GM12878 (cell line): ENCODE measurements around the gene ARHGAP15. TPM values are rescaled to one million over a fixed set of nuclear protein-coding genes. Genes with fewer than 3 reads are reported as not detected.

Source experiments
- ATAC-seq: fragments of 200-7000 bp; cut with Tn5 transposase; 3 replicates; pipeline ENCODE4 v1.9.1; 2020; ENCODE audit warnings: mild to moderate bottlenecking, moderate library complexity
- BruUV-seq: library from RNA; stranded (reverse); fragments of 400-500 nt; replicated peaks from 2 replicates; lab custom pipeline; 2021; lab: Mats Ljungman, UMichigan
- CTCF ChIA-PET: fragments of 300-600 bp; sonication (Branson Sonifier 250); formaldehyde crosslinking; extraction: SDS; loops from one replicate; lab custom pipeline; 2021; ENCODE audit warnings: inconsistent platforms; lab: Yijun Ruan, JAX
- POLR2A ChIA-PET: fragments of 350-600 bp; formaldehyde crosslinking; extraction: SDS; loops from one replicate; lab custom pipeline; 2021; ENCODE audit warnings: inconsistent platforms; lab: Charles Lee
- RAD21 ChIA-PET: fragments of 300-600 bp; sonication (Branson Sonifier 250); formaldehyde crosslinking; loops from one replicate; lab custom pipeline; 2023; ENCODE audit warnings: antibody characterized with exemption; ENCODE audit not compliant: unreplicated experiment; lab: Charles Lee
- SMC1A ChIA-PET: fragments of 300-600 bp; sonication (Branson Sonifier 250); formaldehyde crosslinking; loops from one replicate; lab custom pipeline; 2023; ENCODE audit not compliant: unreplicated experiment, uncharacterized antibody; lab: Charles Lee
- DNase-seq: peaks from one replicate; pipeline ENCODE4 v3.0.0-alpha.2; 2011; ENCODE audit warnings: low read depth, low spot score
- FAIRE-seq: peaks from 3 replicates; lab custom pipeline; 2011; peaks lifted over from hg19 to GRCh38; lab: Jason Lieb, UNC
- H2AFZ ChIP-seq: 2 replicates; pipeline ENCODE4 v1.6.0; 2011; ENCODE audit warnings: low read depth, low read length, control low read depth; ENCODE audit not compliant: control insufficient read depth
- H3K27ac ChIP-seq: 2 replicates; pipeline ENCODE4 v1.5.1; 2011; ENCODE audit warnings: control low read depth; ENCODE audit not compliant: control insufficient read depth, insufficient read depth
- H3K27me3 ChIP-seq, 2 experiments: replicated peaks in 1 of 2; 2 replicates each; pipeline versions ENCODE4 v1.6.0 to v1.6.1; 2011; ENCODE audit warnings: low read length in 1 of 2; ENCODE audit not compliant: control insufficient read depth in 2 of 2, insufficient read depth in 2 of 2
- H3K36me3 ChIP-seq, 2 experiments: 2 replicates each; pipeline ENCODE4 v1.5.1; 2011; ENCODE audit warnings: low read length in 1 of 2; ENCODE audit not compliant: control insufficient read depth in 2 of 2, insufficient read depth in 2 of 2
- H3K4me1 ChIP-seq: 2 replicates; pipeline ENCODE4 v1.6.1; 2011; ENCODE audit warnings: mild to moderate bottlenecking, low read length, moderate library complexity, mixed read lengths; ENCODE audit not compliant: control insufficient read depth, insufficient read depth
- H3K4me2 ChIP-seq: 2 replicates; pipeline ENCODE4 v1.6.0; 2011; ENCODE audit warnings: control low read depth; ENCODE audit not compliant: control insufficient read depth, insufficient read depth
- H3K4me3 ChIP-seq: fragments of 200-600 bp; sonication (generic); 2 replicates; pipeline ENCODE4 v1.5.1; 2016
- H3K79me2 ChIP-seq: 2 replicates; pipeline ENCODE4 v1.6.0; 2011; ENCODE audit warnings: low read length; ENCODE audit not compliant: control insufficient read depth, insufficient read depth
- H3K9ac ChIP-seq: 2 replicates; pipeline ENCODE4 v1.8.0; 2011; ENCODE audit warnings: low read length, control low read depth, mixed read lengths; ENCODE audit not compliant: control insufficient read depth, insufficient read depth
- H3K9me3 ChIP-seq: replicated peaks from 3 replicates; pipeline ENCODE4 v1.5.1; 2011; ENCODE audit warnings: mild to moderate bottlenecking, low read length; ENCODE audit not compliant: control insufficient read depth, insufficient read depth
- H4K20me1 ChIP-seq: 2 replicates; pipeline ENCODE4 v1.6.0; 2011; ENCODE audit not compliant: control insufficient read depth, insufficient read depth
- BCL11A ChIP-seq: IDR thresholded peaks from 2 replicates; pipeline ENCODE4 v1.6.1; 2011; ENCODE audit warnings: low read depth, low read length
- BRCA1 ChIP-seq: IDR thresholded peaks from 2 replicates; pipeline ENCODE4 v1.6.1; 2011; ENCODE audit warnings: low read depth, low read length, improper control_type of control experiment
- CBFB ChIP-seq: IDR thresholded peaks from 2 replicates; pipeline ENCODE4 v1.6.1; 2016; ENCODE audit warnings: antibody characterized with exemption, low read depth
- CREB1 ChIP-seq: IDR thresholded peaks from 2 replicates; pipeline ENCODE4 v1.6.1; 2012; ENCODE audit warnings: low read depth, mild to moderate bottlenecking, inconsistent platforms
- HSF1 ChIP-seq: fragments of 150-350 bp; IDR thresholded peaks from 2 replicates; pipeline ENCODE4 v1.6.1; 2014; ENCODE audit warnings: mild to moderate bottlenecking, low read depth, low read length
- KLF5 ChIP-seq: fragments of 450-650 bp; IDR thresholded peaks from 2 replicates; pipeline ENCODE4 v1.6.1; 2014; ENCODE audit warnings: mild to moderate bottlenecking; ENCODE audit not compliant: partially characterized antibody
- LARP7 ChIP-seq: fragments of 450-650 bp; IDR thresholded peaks from 2 replicates; pipeline ENCODE4 v1.6.1; 2017; ENCODE audit warnings: mild to moderate bottlenecking
- MLLT1 ChIP-seq: fragments of 450-650 bp; IDR thresholded peaks from 2 replicates; pipeline ENCODE4 v1.6.1; 2016; ENCODE audit warnings: mild to moderate bottlenecking
- MTA3 ChIP-seq: IDR thresholded peaks from 2 replicates; pipeline ENCODE4 v1.6.1; 2012; ENCODE audit warnings: low read length, inconsistent platforms, borderline replicate concordance
- NBN ChIP-seq: fragments of 450-650 bp; IDR thresholded peaks from 2 replicates; pipeline ENCODE4 v1.6.1; 2016
- NR2C1 ChIP-seq: fragments of 450-650 bp; IDR thresholded peaks from 2 replicates; pipeline ENCODE4 v1.6.1; 2017; ENCODE audit warnings: antibody characterized with exemption, mild to moderate bottlenecking, moderate library complexity
- PKNOX1 ChIP-seq: fragments of 450-650 bp; IDR thresholded peaks from 2 replicates; pipeline ENCODE4 v1.6.1; 2016; ENCODE audit warnings: mild to moderate bottlenecking
- PML ChIP-seq: IDR thresholded peaks from 2 replicates; pipeline ENCODE4 v1.6.1; 2012; ENCODE audit warnings: low read length, inconsistent platforms
- RCOR1 ChIP-seq: conservative IDR thresholded peaks from 2 replicates; pipeline ENCODE4 v1.6.1; 2012; ENCODE audit warnings: low read depth, low read length, improper control_type of control experiment
- SIN3A ChIP-seq: IDR thresholded peaks from 2 replicates; pipeline ENCODE4 v1.6.1; 2012; ENCODE audit warnings: low read depth, low read length, improper control_type of control experiment
- TCF3 ChIP-seq: IDR thresholded peaks from 2 replicates; pipeline ENCODE4 v1.6.1; 2012; ENCODE audit warnings: low read depth, mild to moderate bottlenecking, low read length, borderline replicate concordance; ENCODE audit not compliant: insufficient read depth
- ZBTB4 ChIP-seq: fragments of 450-650 bp; formaldehyde crosslinking; IDR thresholded peaks from 2 replicates; pipeline ENCODE4 v1.4.0; 2022; ENCODE audit warnings: mild to moderate bottlenecking, moderate library complexity
- ZNF217 ChIP-seq: fragments of 450-650 bp; IDR thresholded peaks from 2 replicates; pipeline ENCODE4 v1.6.1; 2017; ENCODE audit warnings: antibody characterized with exemption, mild to moderate bottlenecking
- WGBS: methylation state at CpG from one replicate; pipeline ENCODE4 v1.1.6; 2016; ENCODE audit warnings: low lambda C conversion rate; ENCODE audit not compliant: insufficient replicate concordance, insufficient coverage; ENCODE audit errors: missing lambda C conversion rate; 5-methylcytosine and 5-hydroxymethylcytosine counted together
- in situ Hi-C: fragments of 300-500 bp; cut with MboI; formaldehyde crosslinking; loops from 9 replicates; pipeline ENCODE4 v1.14.3; 2018; ENCODE audit warnings: mixed read lengths
- intact Hi-C: fragments of 100-400 bp; cut with micrococcal nuclease; formaldehyde crosslinking; loops from one replicate; pipeline ENCODE4 v1.14.2; 2022; ENCODE audit not compliant: unreplicated experiment
- polyA plus RNA-seq, 11 experiments: library from polyadenylated mRNA; depleted of rRNA in 4 of 11; unstranded in 6 of 11; stranded (reverse) in 5 of 11; fragments of >200 nt; fragmentation: Nextera tagmentation in 4 of 11; fragmentation: Illumina TruSeq in 1 of 11; extraction: Ambion mirVana in 4 of 11; extraction: Trizol in 1 of 11; gene quantifications; 1 replicate in 1 of 11; 2 replicates in 10 of 11; pipeline versions ENCODE4 v1.2.1 to v1.2.3, GENCODE V29; 2011 to 2016; ENCODE audit warnings: inconsistent platforms in 2 of 11, missing spikeins in 2 of 11, low read depth in 1 of 11
- total RNA-seq, 4 experiments: library from RNA; depleted of rRNA in 3 of 4; stranded (reverse); fragments of >200 nt in 3 of 4; fragmentation: Illumina TruSeq in 1 of 4; extraction: Trizol in 1 of 4; gene quantifications; 2 replicates each; pipeline versions ENCODE4 v1.2.1 to v1.2.3, GENCODE V29; 2013 to 2021

ARHGAP15 gene
- total and polyA plus RNA-seq, 10 of the 15 experiments (the other 5 are each of a cell fraction or from before 2014, with no cell fraction given) = 38.0 to 92.6 (median 66.7) TPM

GRCh38 chr2:143758629-143759330 lies 629.6 kb downstream of the ARHGAP15 start (continued):
- TF ChIP-seq HSF1 (no peak), ZNF217 (no peak), BCL11A (no peak), TCF3 (no peak), PML (no peak), MLLT1 (no peak)

- no peak overlapping the region for H3K4me2 ChIP-seq
- H2AFZ ChIP-seq = no peak overlapping the region
- no peaks in the 10 kb centered on the region for H3K4me1 ChIP-seq
- intact Hi-C loops (no loop called here), in situ Hi-C loops (no loop called here)
- ChIA-PET RAD21 (no interaction called here), CTCF (no interaction called here), SMC1A (no interaction called here), POLR2A (no interaction called here)
- no peaks in the 10 kb centered on the region for H3K27me3 ChIP-seq
- no peak overlapping the region for H3K27ac ChIP-seq
- DNase-seq (no peak), FAIRE-seq (no peak), ATAC-seq (no peak)
- H3K9ac ChIP-seq = no peak overlapping the region
- no peaks in the 10 kb centered on the region for H4K20me1 ChIP-seq
- H3K4me3 ChIP-seq = no peak overlapping the region
- H3K36me3 ChIP-seq = no peaks in the 10 kb centered on the region
- no peaks in the 10 kb centered on the region for H3K79me2 ChIP-seq
- no TSS peak for BruUV-seq
- WGBS = 89% methylated on average over 6 of the region's 6 CpGs
- no peaks in the 10 kb centered on the region for H3K9me3 ChIP-seq
- TF ChIP-seq SIN3A (no peak), RCOR1 (no peak), NBN (no peak), KLF5 (no peak), BRCA1 (no peak), MTA3 (no peak), ZBTB4 (CRISPR knock-in tag) (no peak), PKNOX1 (no peak), LARP7 (no peak), NR2C1 (no peak), CBFB (no peak), CREB1 (no peak)
Measured at GRCh38 chr2:143759455-143759854, 630.2 kb downstream of the ARHGAP15 start.
